ENCODE data around the gene SLAMF8.
A peak's percentile ranks its signal among the peaks of the same experiment; 100 is the strongest.

Gene SLAMF8

DNA sequence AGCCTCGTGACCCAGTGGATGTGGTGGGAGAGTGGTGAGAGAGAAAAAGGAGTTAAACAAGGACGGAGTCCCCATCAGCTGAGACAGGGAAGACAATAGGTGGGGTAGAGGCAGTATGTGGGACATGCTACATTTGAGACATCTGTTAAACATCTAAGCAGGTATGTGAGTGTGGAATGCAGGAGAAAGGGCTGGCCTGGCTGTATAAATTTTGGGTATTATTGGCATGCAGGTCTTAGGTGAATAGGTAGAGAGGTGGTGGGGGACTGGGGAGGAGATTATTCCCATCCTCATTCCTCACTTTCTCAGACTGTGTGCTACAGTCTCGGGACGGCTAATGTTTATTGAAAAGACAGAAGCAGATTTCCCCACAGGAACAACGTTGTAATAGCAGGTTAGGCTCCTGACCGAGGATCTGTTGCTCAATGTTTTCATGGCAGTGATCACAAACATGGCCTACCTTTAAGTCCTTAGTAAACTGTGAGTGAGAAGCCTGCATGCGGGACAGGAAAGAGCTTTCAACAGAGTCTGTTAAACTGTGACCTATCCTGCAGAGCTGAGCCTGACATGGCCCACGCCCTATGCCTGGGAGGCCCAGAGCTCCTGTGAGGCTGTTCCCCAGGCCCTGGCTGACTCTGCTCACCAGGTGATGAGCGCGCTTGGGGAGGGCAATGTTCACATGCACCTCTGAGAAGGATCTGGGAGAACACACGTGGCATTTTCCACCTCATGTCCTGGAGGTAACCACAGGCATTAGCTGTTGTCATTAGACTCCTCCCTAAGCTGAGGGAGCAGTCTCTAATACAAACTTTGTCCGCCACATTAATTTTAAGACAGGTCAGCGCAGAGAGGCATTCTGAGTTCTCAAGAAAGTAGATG lies 19.3 kb downstream of the SLAMF8 start:
- DNase-seq (ENCODE audit: low read depth in 2 of 2): no peak

- no peak for DNase-seq (ENCODE audit: low read depth in 2 of 2)
These were observed 20.6 kb downstream of the SLAMF8 start for GRCh38 chr1:159847231-159847630.

DNA sequence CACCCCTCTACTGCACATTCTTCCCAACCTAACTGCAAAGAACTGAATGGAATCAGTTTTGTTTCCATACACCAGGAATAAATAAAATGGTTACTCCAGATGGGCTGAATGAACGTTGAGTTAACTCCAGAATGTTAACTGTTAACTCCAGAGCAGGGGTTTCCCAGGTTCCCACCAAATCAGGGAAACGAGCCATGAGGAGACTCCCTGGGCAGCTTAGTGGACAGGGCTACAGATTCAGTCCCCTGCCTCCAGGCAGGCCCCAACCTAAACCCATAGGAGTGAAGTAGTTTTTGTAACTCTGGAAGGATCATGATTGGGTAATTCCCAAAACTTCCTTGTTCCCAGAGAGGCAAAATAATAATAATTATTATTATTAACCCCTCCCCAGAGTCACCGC lies 21.7 kb downstream of the SLAMF8 start:
- DNase-seq (ENCODE audit: low read depth in 2 of 2): no peak

DNA sequence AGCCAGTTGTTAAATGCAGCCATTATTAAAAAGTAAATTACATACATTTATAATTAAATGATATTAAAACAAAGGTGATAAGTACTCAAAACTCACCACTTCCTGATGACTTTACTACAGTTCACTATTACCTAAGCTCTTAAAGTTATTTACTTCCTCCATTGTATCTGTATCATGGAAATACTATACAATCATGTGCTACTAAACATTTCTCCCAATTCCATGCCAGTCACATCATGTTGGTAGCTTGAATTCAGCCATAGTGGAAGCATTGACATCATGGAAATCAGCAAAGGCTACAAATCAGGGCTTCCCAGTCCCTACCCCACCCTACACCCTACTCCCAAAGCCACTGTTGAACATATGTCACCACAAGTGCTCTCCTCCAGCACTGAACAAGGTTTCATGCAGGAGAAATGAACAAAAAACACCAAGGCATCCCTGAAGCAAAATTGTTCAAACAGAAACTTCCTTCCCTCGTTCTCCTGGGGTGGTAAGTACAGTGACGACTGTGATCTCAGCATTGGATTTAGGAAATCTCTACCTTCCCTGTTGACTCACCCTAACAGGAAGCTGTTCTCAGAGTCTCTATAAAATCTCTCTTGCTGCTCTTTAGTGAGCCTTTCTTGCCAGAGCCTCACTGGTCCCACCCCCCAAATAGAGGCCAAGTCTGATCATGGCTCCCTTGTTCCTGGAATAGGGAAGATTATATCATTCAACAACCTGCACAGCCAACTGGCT lies 23.1 kb downstream of the SLAMF8 start:
- no peak for DNase-seq (ENCODE audit: low read depth in 2 of 2)

- DNase-seq (ENCODE audit: low read depth in 2 of 2): no peak
These were observed 24.7 kb downstream of the SLAMF8 start for GRCh38 chr1:159851407-159851806.

GRCh38 chr1:159853417-159854115 lies 26.9 kb downstream of the SLAMF8 start:
- no peak for DNase-seq (ENCODE audit: low read depth in 2 of 2)

DNA sequence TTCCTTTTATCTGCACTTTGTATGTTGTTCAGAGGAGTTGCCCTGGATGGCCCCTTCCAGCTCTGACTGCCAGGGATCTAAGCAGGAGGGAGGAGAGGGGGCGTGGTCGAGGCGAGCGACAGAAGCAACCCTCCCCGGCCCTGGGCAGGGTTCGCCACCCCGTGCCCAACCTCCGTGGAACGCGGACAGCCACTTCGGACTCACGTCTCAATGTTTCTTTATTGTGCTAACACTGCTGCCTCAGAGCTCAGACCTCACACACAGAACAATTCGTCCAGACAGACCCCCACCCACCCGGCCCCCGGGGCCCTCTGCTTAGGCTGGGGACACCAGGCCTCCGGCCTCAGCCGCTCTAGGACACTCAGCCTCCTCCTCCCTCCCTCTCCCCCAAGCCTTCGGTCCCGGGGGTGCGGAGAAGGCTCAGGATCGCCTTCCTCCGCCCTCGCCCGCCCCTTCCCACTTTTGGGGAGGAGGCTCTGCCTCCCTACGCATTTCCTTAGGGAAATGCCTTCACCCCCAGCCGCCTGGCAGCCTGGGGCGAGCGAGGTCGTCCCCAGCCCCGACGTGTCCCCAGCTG lies 27.5 kb downstream of the SLAMF8 start:
- peak in 1 of 2 donors; percentile 25 for DNase-seq (ENCODE audit: low read depth in 2 of 2)

DNA sequence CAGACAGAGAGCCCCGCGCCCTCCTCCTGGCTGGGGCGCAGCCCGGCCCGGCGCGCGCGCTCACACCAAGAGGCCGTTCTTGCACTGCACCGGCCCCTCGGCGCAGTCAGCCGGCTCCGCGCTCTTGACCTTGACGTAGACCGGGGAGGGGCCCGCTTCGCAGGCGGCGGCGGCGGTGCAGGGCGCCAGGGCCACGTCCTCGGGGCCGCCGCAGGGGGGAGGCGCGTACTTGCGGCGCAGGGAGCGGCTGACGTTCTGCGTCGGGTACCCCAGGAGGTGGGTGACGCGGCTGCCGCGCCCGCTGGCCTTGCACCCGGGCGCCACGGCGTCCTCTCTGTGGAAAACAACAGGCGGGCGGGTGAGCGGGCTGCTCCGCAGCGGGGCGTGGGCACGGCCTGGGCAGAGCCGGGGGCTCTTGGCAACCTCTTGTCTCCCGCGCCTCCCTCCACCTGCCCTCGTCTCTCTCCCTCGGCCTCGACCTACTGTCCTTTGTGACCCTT lies 28.1 kb downstream of the SLAMF8 start:
- peak; percentile 61 to 73 for DNase-seq (ENCODE audit: low read depth in 2 of 2)

GRCh38 chr1:159855709-159856108 lies 29.0 kb downstream of the SLAMF8 start:
- no peak for DNase-seq (ENCODE audit: low read depth in 2 of 2)

DNA sequence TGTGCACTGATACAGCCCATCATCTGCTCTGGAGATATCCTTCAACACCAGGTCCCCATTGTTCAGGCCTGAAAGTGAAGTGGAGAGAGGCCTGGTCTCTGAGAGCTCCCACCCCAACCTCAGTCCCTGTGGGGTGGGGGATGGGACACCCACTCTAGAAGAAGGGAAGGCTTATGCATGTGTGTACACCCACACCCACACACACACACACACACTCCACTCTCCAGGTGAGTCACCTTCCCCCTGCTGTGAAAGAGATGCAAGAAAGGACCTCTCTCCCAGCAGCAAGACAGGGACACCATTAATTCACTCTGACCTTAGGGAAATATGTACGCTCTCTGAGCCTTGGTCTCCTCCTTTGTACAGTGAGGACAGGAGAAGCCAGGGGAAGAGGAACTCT lies 29.9 kb downstream of the SLAMF8 start:
- no peak for DNase-seq (ENCODE audit: low read depth in 2 of 2)

DNA sequence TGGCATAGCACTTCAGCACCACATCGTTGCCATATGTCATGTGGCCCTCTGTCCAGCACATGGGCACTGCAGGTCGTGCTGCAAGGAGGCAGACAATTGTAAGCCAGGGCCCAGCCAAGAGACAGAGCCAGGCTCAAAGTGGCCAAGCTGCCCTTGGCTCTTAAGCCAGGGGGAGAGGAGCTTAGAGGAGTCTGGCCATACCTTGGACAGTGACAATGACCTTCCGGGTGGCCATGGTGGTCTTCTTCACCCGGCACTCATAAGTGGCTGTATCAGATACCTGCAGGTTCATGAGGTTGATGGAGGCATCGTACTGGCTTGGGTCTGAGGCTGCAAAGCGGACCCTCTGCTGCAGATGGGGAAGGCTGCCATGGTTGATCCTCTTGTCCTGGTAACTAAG lies 31.2 kb downstream of the SLAMF8 start:
- DNase-seq (ENCODE audit: low read depth in 2 of 2): no peak

GRCh38 chr1:159859767-159860322 lies 33.2 kb downstream of the SLAMF8 start:
- DNase-seq (ENCODE audit: low read depth in 2 of 2): no peak

DNA sequence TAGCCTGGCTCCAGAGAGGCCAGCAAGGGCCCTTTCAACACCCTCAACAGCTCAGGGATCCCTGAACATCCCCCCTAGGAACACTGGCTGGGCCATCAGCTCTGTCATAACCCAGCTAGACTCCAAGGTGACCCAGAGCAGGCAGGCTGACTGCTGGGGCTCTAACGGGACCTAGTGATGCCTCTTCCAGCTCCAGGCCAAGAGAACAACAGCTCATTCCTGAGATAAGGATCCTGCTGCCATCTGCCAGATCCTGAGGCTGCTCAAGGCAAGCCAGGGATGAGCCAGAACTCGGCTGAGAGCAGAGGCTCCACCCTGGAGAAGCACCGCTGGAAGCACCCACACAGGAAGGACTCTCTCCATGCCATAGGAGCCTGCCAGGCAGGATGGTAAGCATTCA lies 33.8 kb downstream of the SLAMF8 start:
- DNase-seq (ENCODE audit: low read depth in 2 of 2): no peak

- DNase-seq (ENCODE audit: low read depth in 2 of 2): no peak
These were observed 34.5 kb downstream of the SLAMF8 start for GRCh38 chr1:159861218-159861617.

GRCh38 chr1:159862031-159862430 lies 35.4 kb downstream of the SLAMF8 start:
- DNase-seq (ENCODE audit: low read depth in 2 of 2): no peak

DNA sequence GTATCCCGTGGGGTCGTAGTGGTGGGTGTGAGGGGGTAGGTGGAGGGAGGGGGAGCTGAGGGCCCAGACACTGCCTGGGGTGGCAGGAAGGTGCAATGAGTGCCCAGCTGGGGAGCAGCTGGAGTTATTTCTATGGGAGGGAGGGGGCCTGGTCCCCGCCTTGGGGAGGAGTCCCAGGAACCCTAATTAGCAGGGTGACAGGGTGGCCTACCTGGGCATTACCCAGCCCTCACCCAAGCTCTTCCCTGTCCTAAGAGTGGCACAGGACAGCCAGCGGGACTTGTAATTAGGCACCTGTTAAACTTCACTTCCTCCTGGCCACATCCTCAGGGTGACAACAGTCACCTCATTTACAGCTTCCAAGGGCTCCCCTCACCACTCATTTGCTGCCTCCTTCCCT lies 35.9 kb downstream of the SLAMF8 start, which contains the start of gene VSIG8:
TSS of gene VSIG8 (minus strand) at position 101 of the 400 bp plus-strand sequence. CDS start 136 bp downstream, outside the sequence.
- DNase-seq (ENCODE audit: low read depth in 2 of 2): no peak

DNA sequence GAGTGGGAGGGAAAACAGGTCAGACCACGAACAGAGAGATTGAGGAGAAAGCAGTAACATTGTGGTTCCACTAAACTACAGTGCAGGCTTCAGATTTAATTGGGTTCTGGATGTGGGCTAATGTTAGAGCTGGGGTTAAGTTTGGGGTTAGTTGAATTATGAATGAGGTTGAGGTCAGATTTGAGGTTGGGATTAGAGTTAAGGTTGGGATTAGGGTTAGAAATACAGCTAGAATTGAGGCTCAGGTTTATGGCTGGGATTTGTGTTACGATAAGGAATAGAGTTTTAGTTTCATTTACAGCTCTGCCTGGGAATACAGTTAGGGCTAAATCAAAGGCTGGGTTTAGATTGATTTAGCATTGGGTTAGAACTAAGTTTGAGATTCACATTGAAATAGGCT lies 37.6 kb downstream of the SLAMF8 start:
- no peak for DNase-seq (ENCODE audit: low read depth in 2 of 2)

GRCh38 chr1:159866066-159866465 lies 39.4 kb downstream of the SLAMF8 start:
- no peak for DNase-seq (ENCODE audit: low read depth in 2 of 2)

DNA sequence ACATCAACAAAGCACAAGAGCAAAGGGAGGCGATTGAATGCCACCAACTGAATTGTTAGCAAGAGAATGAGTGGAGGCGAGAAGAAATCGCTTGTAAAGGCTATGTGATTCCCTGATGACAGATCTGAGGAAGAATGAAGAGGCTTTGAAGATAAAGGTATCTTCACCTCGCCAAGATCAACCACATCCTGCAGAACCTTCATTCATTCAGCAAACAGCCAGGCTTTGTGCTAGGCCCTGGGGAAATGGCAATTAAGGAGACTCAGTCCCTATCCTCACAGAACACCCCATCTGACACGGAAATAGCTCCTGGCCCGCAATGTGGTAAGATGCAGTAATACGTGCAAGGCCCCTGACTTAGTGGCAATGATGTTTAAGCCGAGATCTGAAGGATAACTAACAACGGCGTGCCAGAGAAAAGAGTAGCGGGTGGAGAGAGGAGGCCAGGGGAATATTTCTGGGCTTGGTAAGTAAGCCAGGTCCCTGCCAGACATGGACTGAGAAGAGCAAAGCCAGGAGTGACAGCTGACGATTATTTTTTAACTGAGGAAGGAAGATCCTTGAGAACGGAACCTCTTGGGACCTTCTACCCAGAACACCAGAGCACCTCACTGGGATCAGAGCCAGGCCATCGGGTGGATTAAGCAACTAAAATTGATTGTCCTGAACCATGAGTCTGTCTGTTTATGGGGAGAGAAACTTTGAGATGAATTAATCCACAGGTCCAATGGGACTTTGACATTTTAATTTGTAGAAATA lies 40.4 kb downstream of the SLAMF8 start:
- no peak for DNase-seq (ENCODE audit: low read depth in 2 of 2)

DNA sequence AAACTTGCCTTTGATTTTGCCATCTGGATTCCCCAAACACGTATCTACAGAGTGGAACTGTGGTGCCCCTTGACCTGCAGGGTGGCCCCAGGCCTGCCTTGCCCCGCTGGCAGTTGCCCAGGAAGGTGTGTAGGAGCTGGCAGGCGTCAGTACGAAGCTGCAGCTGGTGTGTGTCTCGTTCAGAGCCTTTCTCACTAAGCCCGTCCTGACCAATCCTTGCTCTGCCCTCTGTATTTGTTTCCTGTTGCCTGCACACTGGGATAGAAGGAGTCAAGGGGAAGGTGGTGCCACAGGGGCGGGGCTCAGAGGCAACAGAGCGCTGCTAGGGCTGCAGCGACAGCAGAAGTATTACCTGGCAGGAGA lies 41.0 kb downstream of the SLAMF8 start:
- DNase-seq (ENCODE audit: low read depth in 2 of 2): no peak

DNA sequence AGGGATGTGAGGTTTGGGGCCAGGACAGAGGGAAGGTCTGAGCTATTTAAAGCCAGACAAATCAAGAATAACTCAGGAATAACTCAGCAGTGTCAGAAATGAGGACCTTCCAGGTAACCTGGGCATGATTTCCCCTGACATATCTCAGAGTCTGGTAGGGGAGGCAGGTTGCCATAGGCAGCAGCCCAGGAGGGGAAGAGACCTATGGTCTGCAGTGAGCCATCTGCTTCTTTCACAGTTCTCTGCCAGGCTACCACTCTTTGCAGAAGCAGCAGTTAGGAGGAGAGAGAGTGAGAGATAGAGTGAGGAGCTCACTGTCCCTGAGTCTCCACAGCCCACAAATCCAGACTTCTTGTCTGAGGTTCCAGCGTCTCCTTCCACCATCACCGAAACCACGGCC lies 42.1 kb downstream of the SLAMF8 start:
- DNase-seq (ENCODE audit: low read depth in 2 of 2): no peak
